Measurements from ENCODE around the gene TICAM1.
"Not testable (repeated sequence)": the region's sequence is repeated elsewhere in the genome, so short reads cannot be mapped to it uniquely, and the experiment has no call there.

Gene TICAM1

DNA sequence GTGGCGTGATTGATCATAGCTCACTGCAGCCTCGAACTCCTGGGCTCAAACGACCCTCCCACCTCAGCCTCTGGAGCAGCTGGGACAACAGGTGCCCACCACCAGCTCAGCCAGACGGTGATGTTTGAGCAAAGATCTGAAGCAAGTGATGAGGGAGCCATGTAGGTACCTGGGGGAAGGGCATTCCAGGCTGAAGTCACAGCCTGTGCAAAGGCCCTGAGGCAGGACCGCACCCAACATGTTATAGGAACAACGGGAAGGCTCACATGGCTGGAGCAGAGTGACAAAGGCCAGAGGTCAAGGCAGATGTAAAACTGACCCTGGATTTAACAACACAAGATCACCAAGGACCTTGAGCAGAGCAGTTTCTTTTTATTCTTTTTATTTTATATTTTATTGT is 25.1 kb downstream of the TICAM1 start:
- TF ChIP-seq POLR2A (IDR thresholded peaks at IDR 0.05; ENCODE audit: extremely low read depth, insufficient read length) (no peak), MYC (IDR thresholded peaks at IDR 0.05; ENCODE audit: low read depth, low read length) (no peak)
- TF ChIP-seq, protein P1, sequence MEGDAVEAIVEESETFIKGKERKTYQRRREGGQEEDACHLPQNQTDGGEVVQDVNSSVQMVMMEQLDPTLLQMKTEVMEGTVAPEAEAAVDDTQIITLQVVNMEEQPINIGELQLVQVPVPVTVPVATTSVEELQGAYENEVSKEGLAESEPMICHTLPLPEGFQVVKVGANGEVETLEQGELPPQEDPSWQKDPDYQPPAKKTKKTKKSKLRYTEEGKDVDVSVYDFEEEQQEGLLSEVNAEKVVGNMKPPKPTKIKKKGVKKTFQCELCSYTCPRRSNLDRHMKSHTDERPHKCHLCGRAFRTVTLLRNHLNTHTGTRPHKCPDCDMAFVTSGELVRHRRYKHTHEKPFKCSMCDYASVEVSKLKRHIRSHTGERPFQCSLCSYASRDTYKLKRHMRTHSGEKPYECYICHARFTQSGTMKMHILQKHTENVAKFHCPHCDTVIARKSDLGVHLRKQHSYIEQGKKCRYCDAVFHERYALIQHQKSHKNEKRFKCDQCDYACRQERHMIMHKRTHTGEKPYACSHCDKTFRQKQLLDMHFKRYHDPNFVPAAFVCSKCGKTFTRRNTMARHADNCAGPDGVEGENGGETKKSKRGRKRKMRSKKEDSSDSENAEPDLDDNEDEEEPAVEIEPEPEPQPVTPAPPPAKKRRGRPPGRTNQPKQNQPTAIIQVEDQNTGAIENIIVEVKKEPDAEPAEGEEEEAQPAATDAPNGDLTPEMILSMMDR (IDR thresholded peaks at IDR 0.05; ENCODE audit: low read depth, low read length): no peak
- TF ChIP-seq, protein P2, sequence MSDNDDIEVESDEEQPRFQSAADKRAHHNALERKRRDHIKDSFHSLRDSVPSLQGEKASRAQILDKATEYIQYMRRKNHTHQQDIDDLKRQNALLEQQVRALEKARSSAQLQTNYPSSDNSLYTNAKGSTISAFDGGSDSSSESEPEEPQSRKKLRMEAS (IDR thresholded peaks at IDR 0.05; ENCODE audit: low read depth, low read length): no peak
- no peak for DNase-seq (ENCODE audit: low read depth)
- H3K4me3 ChIP-seq (ENCODE audit: low read depth, low read length): no peak overlapping the region

DNA sequence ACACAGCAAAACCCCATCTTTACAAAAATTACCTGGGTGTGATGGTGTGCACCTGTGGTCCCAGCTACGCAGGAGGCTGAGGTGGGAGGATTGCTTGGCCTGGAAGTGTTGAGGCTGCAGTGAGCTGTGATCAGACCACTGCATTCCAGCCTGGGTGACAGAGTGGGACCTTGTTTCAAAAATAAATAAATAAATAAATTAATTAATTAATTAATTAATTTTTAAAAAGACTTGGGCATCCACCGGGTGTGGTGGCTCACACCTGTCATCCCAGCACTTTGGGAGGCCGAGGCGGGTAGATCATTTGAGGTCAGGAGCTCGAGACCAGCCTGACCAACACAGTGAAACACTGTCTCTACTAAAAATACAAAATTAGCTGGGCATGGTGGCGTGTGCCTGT is 26.4 kb downstream of the TICAM1 start:
- H3K4me3 ChIP-seq (ENCODE audit: low read depth, low read length); DNase-seq (ENCODE audit: low read depth): not testable (repeated sequence)

DNA sequence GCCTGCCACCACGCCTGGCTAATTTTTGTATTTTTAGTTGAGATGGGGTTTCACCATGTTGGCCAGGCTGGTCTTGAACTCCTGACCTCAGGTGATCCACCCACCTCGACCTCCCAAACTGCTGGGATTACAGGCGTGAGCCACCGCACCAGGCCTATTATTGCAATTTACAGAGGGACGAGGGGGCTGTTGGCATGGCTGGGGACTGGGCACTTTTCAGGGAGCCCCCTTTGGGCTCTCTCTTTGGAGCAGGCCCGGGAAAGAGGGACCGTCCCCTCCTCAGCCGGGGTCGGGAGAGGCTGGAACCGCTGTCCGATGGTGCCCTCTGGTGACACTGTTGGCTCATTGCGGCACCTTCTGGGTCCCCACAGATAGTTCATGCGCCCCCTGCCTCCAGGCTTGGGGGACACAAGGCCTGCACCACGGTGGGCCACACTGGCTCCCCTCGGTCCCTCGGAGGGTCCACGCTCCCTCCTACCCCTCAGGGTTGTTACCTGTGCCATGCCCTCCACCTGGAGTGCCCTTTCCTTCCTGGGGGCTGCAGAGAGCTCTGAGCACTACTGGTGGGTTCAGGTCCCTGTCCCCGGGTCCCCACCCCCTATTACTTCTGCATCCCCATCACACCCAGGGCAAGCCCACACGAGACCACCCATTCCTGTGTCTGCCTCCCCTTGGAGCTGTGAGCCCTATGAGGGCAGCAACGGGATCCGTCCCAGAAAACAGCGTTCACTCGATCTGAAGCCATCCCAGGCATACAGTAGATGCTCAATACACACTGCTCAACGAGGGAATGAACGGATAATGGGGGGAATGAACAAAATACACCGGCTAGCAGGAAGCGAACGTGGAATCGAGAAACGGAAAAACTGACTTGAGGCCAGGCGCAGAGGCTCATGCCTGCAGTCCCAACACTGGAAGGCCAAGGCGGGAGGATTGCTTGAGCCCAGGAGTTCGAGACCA is 27.5 kb downstream of the TICAM1 start:
- DNase-seq (ENCODE audit: low read depth): peak; percentile 66
- no peak overlapping the region for H3K4me3 ChIP-seq (ENCODE audit: low read depth, low read length)
- TF ChIP-seq, protein P2 (IDR thresholded peaks at IDR 0.05; ENCODE audit: low read depth, low read length): no peak
- no peak for TF ChIP-seq MYC (IDR thresholded peaks at IDR 0.05; ENCODE audit: low read depth, low read length)
- TF ChIP-seq, protein P1 (IDR thresholded peaks at IDR 0.05; ENCODE audit: low read depth, low read length): peak; percentile 81

DNA sequence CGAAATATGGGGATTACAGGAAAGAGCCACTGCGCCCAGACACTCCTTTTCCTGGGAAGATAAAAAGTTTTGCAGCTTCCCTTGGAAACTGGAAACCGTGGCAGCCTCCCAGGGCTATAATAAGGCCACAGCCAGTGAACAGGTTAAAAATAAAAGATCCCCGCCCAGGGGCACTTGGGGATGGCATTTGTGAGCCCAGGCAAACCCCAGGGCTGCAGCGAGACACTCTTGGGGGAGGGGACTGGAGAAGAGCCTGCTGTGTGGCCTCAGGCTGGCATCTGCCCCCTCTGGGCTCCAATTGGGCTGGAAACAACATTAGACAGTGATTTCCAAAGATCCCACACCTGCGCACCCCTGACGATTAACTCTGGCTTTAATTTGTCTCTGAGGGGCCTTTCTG is 28.8 kb downstream of the TICAM1 start:
- no peak overlapping the region for H3K4me3 ChIP-seq (ENCODE audit: low read depth, low read length)
- TF ChIP-seq POLR2A (IDR thresholded peaks at IDR 0.05; ENCODE audit: extremely low read depth, insufficient read length): no peak
- TF ChIP-seq, protein P1 (IDR thresholded peaks at IDR 0.05; ENCODE audit: low read depth, low read length): no peak
- no peak for TF ChIP-seq MYC (IDR thresholded peaks at IDR 0.05; ENCODE audit: low read depth, low read length)
- TF ChIP-seq, protein P2 (IDR thresholded peaks at IDR 0.05; ENCODE audit: low read depth, low read length): no peak
- no peak for DNase-seq (ENCODE audit: low read depth)

DNA sequence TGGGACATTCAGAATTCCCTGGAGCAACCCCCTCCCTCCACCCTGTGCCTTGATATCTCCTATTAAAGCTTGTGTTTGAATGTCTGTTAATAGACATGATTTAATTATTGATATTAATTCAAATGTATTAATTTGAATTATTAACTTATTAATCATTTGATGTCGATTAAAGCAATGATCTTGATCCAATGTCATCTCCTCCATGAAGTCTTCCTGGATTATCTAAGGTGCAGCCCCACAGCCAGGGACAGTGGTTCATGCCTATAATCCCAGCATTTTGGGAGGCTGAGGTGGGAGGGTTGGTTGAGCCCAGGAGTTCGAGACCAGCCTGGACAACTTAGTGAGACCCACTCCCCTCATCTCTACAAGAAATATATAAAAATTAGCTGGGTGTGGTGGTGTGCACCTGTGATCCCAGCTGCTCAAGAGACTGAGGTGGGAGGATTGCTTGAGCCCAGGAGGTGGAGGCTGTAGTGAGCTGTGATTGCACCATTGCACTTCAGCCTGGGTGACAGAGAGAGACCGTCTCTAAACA is 30.4 kb downstream of the TICAM1 start:
- TF ChIP-seq, protein P1 (IDR thresholded peaks at IDR 0.05; ENCODE audit: low read depth, low read length): no peak
- TF ChIP-seq, protein P2 (IDR thresholded peaks at IDR 0.05; ENCODE audit: low read depth, low read length): no peak
- no peak for TF ChIP-seq POLR2A (IDR thresholded peaks at IDR 0.05; ENCODE audit: extremely low read depth, insufficient read length)
- no peak overlapping the region for H3K4me3 ChIP-seq (ENCODE audit: low read depth, low read length)
- DNase-seq (ENCODE audit: low read depth): no peak

DNA sequence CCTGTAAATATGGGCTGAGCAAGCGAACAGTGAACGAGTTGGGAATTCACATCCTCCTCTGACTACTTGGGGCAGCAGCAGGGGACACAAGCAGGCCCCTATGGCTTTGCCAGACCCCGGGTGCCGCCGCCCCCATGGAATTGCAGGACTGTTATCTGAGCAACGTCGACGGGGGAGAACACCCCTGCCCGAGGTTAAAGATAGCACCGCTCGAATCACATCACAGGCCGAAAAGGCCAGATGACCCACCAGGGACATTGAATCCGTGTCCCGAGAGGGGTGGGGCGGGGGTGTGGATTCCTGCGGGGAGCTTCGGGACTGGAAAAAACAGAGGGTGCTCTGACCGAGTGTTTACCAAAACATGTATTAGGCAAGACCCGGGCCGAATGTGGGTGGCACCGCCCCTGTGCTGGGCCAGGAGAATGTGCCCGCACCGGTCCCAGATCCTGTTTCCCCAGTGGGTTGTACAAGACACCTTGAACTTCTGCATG is 30.9 kb downstream of the TICAM1 start:
- no peak overlapping the region for H3K4me3 ChIP-seq (ENCODE audit: low read depth, low read length)
- TF ChIP-seq, protein P2 (IDR thresholded peaks at IDR 0.05; ENCODE audit: low read depth, low read length): no peak
- TF ChIP-seq, protein P1 (IDR thresholded peaks at IDR 0.05; ENCODE audit: low read depth, low read length): no peak
- TF ChIP-seq MYC (IDR thresholded peaks at IDR 0.05; ENCODE audit: low read depth, low read length) (no peak), POLR2A (IDR thresholded peaks at IDR 0.05; ENCODE audit: extremely low read depth, insufficient read length) (no peak)
- no peak for DNase-seq (ENCODE audit: low read depth)

Data from NB4 (cell line).